Endothelial cell of umbilical vein (primary cell): ENCODE data around the gene FBXO9. TPM values are rescaled to one million over a fixed set of nuclear protein-coding genes. Genes with fewer than 3 reads are reported as not detected.

Experiments
- BruUV-seq: library from RNA; stranded (reverse); fragments of 400-500 nt; replicated peaks from 2 replicates; lab custom pipeline; 2021; lab: Mats Ljungman, UMichigan
- CTCF ChIA-PET: fragments of 300-600, 350-600 bp; sonication (Branson Sonifier 250); formaldehyde crosslinking; loops from one replicate; lab custom pipeline; 2021; ENCODE audit warnings: antibody characterized with exemption, inconsistent platforms; lab: Charles Lee
- POLR2A ChIA-PET: fragments of 300-600, 350-600 bp; sonication (Branson Sonifier 250); formaldehyde crosslinking; loops from one replicate; lab custom pipeline; 2021; ENCODE audit warnings: antibody characterized with exemption, inconsistent platforms; lab: Charles Lee
- DNase-seq: peaks from one replicate; pipeline ENCODE4 v3.0.0-alpha.2; 2011; ENCODE audit warnings: low read depth, low spot score
- FAIRE-seq: peaks from 2 replicates; lab custom pipeline; 2011; peaks lifted over from hg19 to GRCh38; lab: Jason Lieb, UNC
- H2AFZ ChIP-seq: 2 replicates; pipeline ENCODE4 v1.6.0; 2012; ENCODE audit warnings: low read depth, low read length, control low read depth, inconsistent platforms
- H3K27ac ChIP-seq: 2 replicates; pipeline ENCODE4 v1.5.1; 2011; ENCODE audit warnings: low read depth, mild to moderate bottlenecking, control low read depth, low read length, moderate library complexity; ENCODE audit not compliant: insufficient read depth
- H3K27me3 ChIP-seq, 2 experiments: 2 replicates each; pipeline versions ENCODE4 v1.6.0 to v1.6.1; 2011; ENCODE audit warnings: low read length in 2 of 2, mixed read lengths in 1 of 2; ENCODE audit not compliant: control insufficient read depth in 2 of 2, insufficient read depth in 2 of 2
- H3K36me3 ChIP-seq, 2 experiments: 2 replicates in 1 of 2; 3 replicates in 1 of 2; pipeline ENCODE4 v1.5.1; 2011; ENCODE audit warnings: low read length in 2 of 2, mild to moderate bottlenecking in 1 of 2, moderate library complexity in 1 of 2; ENCODE audit not compliant: control insufficient read depth in 2 of 2, insufficient read depth in 2 of 2; ENCODE audit errors: extremely low read depth in 1 of 2
- H3K4me1 ChIP-seq: 3 replicates; pipeline ENCODE4 v1.5.1; 2011; ENCODE audit warnings: mild to moderate bottlenecking, low read length; ENCODE audit not compliant: control insufficient read depth, insufficient read depth; ENCODE audit errors: extremely low read depth
- H3K4me2 ChIP-seq: 2 replicates; pipeline ENCODE4 v1.6.1; 2011; ENCODE audit warnings: low read length, control low read depth, mixed read lengths; ENCODE audit not compliant: insufficient read depth
- H3K4me3 ChIP-seq, 3 experiments: fragments of 200-600 bp in 1 of 3; sonication (generic), shearing (Covaris generic) in 1 of 3; replicated peaks in 1 of 3; 2 replicates each; pipeline ENCODE4 v1.5.1; 2011 to 2016; ENCODE audit warnings: control low read depth in 3 of 3, low read length in 3 of 3, mild to moderate bottlenecking in 2 of 3, inconsistent platforms in 1 of 3, low read depth in 1 of 3, moderate library complexity in 1 of 3; ENCODE audit not compliant: insufficient read depth in 1 of 3
- H3K79me2 ChIP-seq: 2 replicates; pipeline ENCODE4 v1.6.0; 2012; ENCODE audit warnings: low read length, inconsistent platforms; ENCODE audit not compliant: control insufficient read depth, insufficient read depth
- H3K9ac ChIP-seq: replicated peaks from 2 replicates; pipeline ENCODE3; 2011; ENCODE audit warnings: low read length, control low read depth; ENCODE audit not compliant: insufficient read depth; ENCODE audit errors: extremely low read depth
- H3K9me1 ChIP-seq: replicated peaks from 3 replicates; pipeline ENCODE4 v1.6.0; 2011; ENCODE audit warnings: mild to moderate bottlenecking, low read length; ENCODE audit not compliant: control insufficient read depth, insufficient read depth; ENCODE audit errors: extremely low read depth
- H3K9me3 ChIP-seq: replicated peaks from 2 replicates; pipeline ENCODE4 v1.5.1; 2012; ENCODE audit warnings: low read length, inconsistent platforms; ENCODE audit not compliant: control insufficient read depth, insufficient read depth
- H4K20me1 ChIP-seq: replicated peaks from 2 replicates; pipeline ENCODE3; 2011; ENCODE audit warnings: mild to moderate bottlenecking, low read length; ENCODE audit not compliant: control insufficient read depth, insufficient read depth; ENCODE audit errors: extremely low read depth
- FOS ChIP-seq: IDR thresholded peaks from 2 replicates; pipeline ENCODE4 v1.6.1; 2011; ENCODE audit warnings: mild to moderate bottlenecking, low read length, moderate library complexity, borderline replicate concordance; ENCODE audit not compliant: insufficient read depth
- GATA2 ChIP-seq: IDR thresholded peaks from 2 replicates; pipeline ENCODE4 v1.7.0; 2011; ENCODE audit warnings: low read depth, mild to moderate bottlenecking, moderate library complexity, mixed read lengths, low read length; ENCODE audit not compliant: insufficient read length, insufficient read depth
- JUN ChIP-seq: IDR thresholded peaks from 2 replicates; pipeline ENCODE4 v1.6.1; 2011; ENCODE audit warnings: borderline replicate concordance, low read depth; ENCODE audit not compliant: insufficient read length, insufficient read depth
- POLR2A ChIP-seq: IDR thresholded peaks from 2 replicates; pipeline ENCODE4 v1.6.1; 2012; ENCODE audit warnings: low read depth, mild to moderate bottlenecking, control low read depth, low read length
- dilution Hi-C: fragments of 300-500 bp; cut with MboI; formaldehyde crosslinking; loops from one replicate; pipeline ENCODE4 v1.15.0; 2019; ENCODE audit warnings: low sequenced_read_pairs; ENCODE audit not compliant: extremely low pct_ligation_motif_present
- intact Hi-C: fragments of 100-400 bp; cut with micrococcal nuclease; formaldehyde crosslinking; loops from one replicate; pipeline ENCODE4 v1.10.0; 2022
- polyA plus RNA-seq, 4 experiments: library from polyadenylated mRNA; depleted of rRNA in 3 of 4; stranded (reverse) in 3 of 4; unstranded in 1 of 4; fragments of >200 nt; gene quantifications; 2 replicates each; pipeline versions ENCODE4 v1.2.1 to v1.2.3, GENCODE V29; 2011 to 2012; ENCODE audit warnings: missing spikeins in 1 of 4
- total RNA-seq: library from RNA; stranded (reverse); gene quantifications from 2 replicates; pipeline ENCODE4 v1.2.3, GENCODE V29; 2021

The FBXO9 gene
- total and polyA plus RNA-seq, 2 donors (not counting 3 experiments of a cell fraction or from before 2014, with no cell fraction given): 48.1 to 58.9 TPM

DNA sequence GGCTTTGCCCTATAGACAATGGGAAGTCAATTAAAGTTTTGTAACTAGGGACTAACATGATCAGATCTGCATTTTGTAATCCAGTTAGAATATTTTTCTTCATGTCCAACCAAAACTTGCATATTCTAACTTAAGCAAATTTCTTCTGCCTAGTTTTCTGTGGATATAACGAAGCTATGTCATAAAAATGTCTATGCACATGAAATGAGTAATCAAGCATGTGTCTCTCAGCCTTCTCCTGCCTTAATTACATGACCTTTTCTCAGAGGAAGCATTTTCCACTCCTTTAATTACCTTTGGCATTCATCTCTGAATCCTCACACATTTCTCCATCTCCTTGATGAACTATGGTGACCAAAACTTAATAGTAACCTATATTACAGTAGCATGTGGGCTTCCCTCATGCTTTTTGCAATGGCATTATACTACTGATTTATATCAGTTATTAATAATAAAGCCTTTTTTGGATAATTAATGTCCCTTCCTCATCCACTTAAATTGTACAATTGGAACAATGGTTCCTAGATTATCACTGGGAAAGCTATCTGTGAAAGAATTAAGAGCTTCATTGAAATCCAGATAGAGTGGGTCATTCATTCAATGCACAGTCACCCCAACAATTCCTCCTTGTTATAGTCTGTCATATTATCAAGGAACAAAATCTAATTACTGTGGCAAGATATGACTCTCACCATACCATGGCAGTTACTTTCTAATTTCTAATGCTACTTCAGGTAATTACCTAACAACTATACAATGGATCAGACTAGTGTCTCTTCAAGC is 19.1 kb upstream of the FBXO9 start:
- Histone ChIP-seq H3K4me1 (peaks cover 28% of the 10 kb centered on the region), H3K9me1 (no peaks in the 10 kb centered on the region), H3K4me3 (no peak overlapping the region), H2AFZ (no peak overlapping the region), H4K20me1 (no peaks in the 10 kb centered on the region), H3K36me3 (no peaks in the 10 kb centered on the region), H3K9ac (no peak overlapping the region), H3K4me2 (no peak overlapping the region), H3K27me3 (no peaks in the 10 kb centered on the region), H3K9me3 (no peaks in the 10 kb centered on the region), H3K27ac (no peak overlapping the region), H3K79me2 (no peaks in the 10 kb centered on the region)
- FAIRE-seq (no peak), DNase-seq (no peak)
- ChIA-PET CTCF (no interaction called here), POLR2A (no interaction called here)
- dilution Hi-C loops (no loop called here), intact Hi-C loops (no loop called here)
- no TSS peak for BruUV-seq
- TF ChIP-seq GATA2 (no peak), POLR2A (no peak)

- TF ChIP-seq JUN (peak; percentile 68), POLR2A (no peak), FOS (peak; percentile 90)
- Histone ChIP-seq H3K36me3 (no peaks in the 10 kb centered on the region), H3K27ac (peak overlapping the region; percentile 58), H3K9me3 (no peaks in the 10 kb centered on the region), H3K27me3 (no peaks in the 10 kb centered on the region), H3K9me1 (no peaks in the 10 kb centered on the region), H3K4me3 (no peak overlapping the region), H4K20me1 (peaks cover 2% of the 10 kb centered on the region), H3K4me1 (peaks cover 13% of the 10 kb centered on the region), H3K79me2 (no peaks in the 10 kb centered on the region), H3K4me2 (peak overlapping the region; percentile 62), H2AFZ (peak overlapping the region; percentile 51), H3K9ac (no peak overlapping the region)
- intact Hi-C loops (no loop called here), dilution Hi-C loops (no loop called here)
- ChIA-PET CTCF (interaction anchor here (0.9 to 4.5 kb wide), 5 partner anchors 15 to 69 kb away, joined by 3 to 26 read pairs (median 7); partner anchors contain the start of gene GSTA4), POLR2A (no interaction called here)
- DNase-seq (peak; percentile 61), FAIRE-seq (peak; percentile 92)
- BruUV-seq: no TSS peak
Measured at GRCh38 chr6:53048431-53049195, 16.6 kb upstream of the FBXO9 start.
